ENCODE measurements around the gene PIF1. TPM values are rescaled to one million over a fixed set of nuclear protein-coding genes. Genes with fewer than 3 reads are reported as not detected.
"Not testable (repeated sequence)": the region's sequence is repeated elsewhere in the genome, so short reads cannot be mapped to it uniquely, and the experiment has no call there.

Gene PIF1
- polyA plus RNA-seq, 3 donors = 8.7 to 19.8 (median 16.3) TPM

DNA sequence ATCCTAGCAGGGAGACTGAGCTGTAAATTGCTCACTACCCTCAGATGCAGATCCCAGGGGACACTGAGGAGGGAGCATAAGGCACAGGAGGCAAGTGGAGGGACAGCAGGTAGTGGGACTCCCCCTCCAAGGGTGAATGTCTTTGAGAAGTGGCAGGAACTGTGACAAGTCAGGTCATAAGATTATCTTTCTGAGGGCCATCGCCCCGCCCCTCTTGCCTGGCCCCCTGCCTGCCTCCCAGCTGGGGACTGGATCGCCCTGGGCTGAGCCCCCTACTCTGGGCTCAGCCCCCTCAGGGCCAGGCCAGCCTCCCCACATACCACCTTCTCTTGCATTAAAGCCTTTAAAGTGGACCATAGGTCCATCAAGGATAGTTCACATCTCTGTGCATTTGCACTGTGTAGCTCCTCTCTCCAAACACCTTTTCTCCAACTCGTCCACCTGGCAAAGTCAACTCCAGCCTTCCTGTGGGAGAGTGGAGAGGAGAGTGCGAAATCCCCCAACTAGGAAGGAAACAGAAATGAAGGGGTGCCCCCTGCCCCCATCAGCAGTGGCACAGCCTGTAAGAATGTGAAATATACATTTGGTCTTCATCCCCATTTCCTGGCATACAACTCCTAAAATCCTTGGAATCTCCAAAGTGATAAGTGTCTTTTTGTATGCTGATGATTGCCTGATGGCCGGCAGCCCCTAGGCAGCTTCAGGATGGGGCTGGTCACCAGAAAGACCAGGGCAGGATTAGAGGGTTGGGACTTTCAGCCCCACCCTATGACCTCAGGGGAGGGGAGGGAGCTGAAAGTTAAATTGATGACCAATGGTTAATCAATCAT is 14.7 kb downstream of the PIF1 start:
- DNase-seq = no peak

DNA sequence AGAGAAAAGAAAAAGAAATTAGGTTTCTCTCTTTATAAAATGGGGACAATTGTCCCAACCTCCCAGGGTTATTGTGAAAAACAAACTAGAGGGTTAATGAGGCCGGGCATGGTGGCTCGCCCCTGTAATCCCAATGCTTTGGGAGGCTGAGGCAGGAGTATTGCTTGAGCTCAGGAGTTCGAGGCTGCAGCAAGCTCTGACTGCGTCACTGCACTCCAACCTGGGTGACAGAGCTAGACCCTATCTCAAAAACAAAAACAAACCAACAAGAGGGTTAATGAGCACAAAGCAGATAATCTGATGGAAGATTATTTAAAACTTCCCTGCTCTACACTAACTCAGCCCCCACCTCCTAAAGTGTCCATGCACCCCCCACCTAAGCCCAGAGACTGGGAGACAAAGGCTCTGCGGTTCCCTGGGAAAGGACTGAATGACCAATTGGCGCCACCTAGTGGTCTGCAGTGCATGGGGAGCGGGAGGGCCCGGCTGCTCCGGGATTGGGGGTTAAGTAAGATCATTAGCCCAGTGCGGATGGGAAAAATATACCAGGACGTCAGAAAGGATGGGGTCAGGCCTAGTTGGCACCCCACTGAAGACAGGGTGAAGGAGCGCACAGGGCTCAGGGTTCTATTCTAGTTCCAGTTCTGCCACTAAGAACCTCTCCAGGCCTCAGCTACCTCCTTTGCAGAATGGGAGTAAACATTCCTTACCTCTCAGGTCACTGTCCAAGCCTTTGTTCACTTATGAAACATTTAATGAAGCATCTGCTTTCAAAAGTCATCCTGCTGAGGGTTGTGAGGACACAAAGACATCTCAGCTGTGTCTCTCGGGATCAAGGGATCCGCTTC is 15.6 kb downstream of the PIF1 start:
- DNase-seq = peak; percentile 77

DNA sequence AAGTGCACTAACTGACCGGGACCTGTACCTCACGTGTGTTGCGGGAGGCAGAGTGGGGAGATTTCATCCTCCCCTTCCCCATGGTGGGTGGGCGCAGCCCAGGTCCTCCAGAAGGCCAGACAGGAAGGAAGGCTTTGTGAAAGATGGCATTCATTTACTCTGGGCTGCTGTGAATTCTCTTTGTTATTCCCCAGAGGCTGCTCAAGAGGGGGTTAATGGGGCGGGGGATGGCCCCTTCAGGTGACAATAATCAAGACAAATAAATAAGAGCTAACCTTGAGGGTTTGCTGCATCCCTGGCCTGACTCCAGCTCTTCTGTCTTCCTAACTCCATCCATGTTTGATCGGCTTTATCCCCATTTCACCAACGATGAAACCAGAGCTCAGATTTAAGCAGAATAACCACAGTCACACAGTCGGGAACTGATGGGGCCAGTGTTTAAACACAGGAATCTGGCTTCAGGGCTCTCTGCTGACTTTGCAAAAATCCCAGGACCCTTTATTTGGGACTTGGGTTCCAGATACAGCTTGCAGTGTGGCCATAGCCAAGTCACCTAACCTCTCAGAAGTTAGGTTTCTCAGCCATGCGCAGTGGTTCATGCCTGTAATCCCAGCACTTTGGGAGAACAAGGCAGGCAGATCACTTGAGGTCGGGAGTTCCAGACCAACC is 16.5 kb downstream of the PIF1 start:
- no peak for DNase-seq

DNA sequence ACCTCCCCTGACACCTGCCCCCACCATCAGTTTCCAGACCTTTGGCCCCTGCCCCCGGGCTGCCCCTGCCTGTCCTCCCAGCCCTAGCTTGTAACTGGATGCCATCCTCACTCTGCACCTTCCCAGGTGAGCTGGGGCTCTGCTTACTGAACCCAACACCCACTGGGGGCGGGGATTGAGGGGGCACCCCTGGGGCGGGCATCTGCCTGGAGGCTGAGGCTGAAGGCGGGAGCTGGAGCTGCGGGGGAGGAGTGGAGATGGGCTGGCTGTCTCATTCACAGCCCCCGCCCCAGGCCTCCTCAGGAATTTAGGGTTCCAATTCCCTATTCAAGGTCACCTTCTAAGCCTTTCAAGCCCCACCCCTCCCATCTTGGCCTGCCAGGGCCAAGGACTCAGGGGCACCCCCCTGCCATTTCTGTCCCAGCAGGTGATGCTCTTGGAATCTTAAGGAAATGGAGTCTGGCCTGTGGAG is 17.7 kb downstream of the PIF1 start:
- DNase-seq = no peak

DNA sequence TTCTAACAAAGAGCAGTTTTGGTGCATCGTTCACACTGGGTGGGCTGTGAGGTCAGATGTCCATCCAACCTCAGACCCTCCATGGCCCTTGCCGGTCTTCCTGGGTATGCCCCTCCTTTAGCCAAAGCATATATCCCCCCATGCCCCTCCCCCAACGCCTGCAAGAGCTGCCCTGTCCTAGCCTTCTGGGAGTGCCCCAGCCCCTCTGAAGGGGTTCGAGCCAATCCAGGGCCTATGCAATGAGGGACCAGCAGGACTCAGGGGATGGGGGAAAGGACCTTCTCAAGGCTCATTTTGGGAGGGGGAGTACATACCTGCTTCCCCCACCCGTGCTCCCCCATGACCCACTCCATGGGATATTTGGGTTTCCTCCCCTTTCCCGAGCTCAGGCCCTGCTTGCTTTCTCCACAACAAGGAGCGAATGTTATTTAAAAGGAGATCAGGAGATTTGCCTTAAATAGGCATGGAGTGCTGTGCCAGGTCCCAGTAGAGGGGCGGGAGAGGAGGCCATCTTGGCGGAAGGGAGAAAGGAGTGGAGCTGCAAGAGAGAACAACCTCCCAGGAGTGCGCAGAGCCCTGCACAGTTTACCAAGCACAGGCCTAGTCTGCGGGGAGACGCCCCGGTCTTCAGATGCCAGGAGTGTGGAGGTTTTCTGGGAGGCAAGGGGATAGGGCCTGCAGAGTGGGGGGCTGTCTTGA is 18.2 kb downstream of the PIF1 start:
- no peak for DNase-seq

DNA sequence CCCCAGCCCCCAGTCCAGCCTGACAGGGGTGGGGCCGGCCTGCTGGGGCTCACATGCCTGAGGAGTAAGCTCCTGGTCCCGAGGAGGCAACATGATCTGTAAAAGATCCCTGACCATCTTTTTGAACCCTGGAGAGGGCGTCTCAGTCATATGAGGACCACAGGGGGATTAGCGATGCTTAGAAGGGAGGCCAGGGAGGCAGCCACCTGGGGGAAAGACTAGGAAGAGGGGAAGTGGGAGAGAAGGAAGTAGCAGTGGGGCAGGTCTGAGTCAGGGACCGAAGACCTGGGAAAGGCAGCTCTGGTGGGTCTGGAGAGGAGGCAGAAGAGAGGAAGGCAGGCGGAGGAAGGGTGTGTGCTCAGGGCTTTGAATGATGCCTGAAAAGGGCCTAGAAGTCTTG is 18.9 kb downstream of the PIF1 start:
- no peak for DNase-seq

DNA sequence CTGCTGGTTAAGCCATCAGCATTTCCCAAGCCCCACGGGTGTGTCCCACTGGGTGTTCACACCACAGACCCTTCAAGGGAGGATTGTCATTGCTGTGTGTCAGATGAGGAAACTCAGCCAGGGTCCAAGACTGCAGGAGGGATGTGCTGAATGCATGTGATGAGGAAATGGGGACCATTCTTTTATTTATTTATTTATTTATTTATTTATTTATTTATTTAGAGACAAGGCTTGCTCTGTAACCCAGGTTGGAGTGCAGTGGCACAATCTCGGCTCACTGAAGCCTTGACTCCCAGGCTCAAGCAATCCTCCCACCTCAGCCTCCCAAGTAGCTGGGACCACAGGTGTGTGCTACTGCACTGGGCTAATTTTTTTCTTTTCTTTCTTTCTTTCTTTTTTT is 20.8 kb downstream of the PIF1 start:
- DNase-seq = no peak

DNA sequence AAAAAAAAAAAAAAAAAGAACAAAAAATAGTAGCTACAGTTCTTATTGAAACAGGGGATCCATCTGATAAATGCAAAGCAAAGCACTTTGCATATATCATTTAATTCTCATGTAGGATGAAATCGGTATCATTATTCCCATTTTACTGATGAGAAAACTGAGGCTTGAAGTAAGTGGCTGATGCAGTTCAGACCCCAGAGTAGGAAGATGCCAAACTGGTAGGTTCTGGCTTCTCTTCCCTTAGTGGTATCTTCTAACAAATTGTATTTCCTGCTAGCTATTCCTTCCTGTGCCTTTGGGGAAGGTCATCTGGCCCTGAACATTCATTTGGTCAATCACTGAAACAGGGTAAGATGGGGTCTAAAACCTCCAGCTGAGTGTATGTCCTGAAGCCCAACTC is 21.9 kb downstream of the PIF1 start:
- no peak for DNase-seq

DNA sequence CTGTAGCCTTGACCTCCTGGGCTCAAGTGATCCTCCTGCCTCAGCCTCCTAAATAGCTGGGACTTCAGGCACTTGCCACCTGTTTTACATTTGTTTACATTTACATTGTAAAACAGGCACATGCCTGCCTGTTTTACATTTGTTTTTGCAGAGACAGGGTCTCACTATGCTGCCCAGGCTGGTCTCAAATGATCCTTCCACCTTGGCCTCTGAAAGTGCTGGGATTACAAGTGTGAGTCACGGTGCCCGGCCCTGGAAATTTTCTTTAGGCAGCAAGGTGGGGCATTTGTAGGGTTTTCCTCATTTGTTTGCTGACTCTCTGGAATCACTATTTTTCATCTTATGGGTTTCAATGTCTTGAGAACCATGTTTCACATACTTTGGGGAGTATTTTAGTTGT is 25.0 kb downstream of the PIF1 start:
- DNase-seq = no peak

DNA sequence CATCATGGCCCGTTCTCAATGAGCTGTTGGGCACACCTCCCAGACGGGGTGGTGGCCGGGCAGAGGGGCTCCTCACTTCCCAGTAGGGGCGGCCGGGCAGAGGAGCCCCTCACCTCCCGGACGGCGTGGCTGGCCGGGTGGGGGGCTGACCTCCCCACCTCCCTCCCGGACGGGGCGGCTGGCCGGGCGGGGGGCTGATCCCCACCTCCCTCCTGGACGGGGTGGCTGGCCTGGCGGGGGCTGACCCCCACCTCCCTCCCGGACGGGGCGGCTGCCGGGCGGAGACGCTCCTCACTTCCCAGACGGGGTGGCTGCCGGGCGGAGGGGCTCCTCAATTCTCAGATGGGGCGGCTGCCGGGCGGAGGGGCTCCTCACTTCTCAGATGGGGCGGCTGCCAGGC is 26.5 kb downstream of the PIF1 start:
- not testable (repeated sequence) for DNase-seq

DNA sequence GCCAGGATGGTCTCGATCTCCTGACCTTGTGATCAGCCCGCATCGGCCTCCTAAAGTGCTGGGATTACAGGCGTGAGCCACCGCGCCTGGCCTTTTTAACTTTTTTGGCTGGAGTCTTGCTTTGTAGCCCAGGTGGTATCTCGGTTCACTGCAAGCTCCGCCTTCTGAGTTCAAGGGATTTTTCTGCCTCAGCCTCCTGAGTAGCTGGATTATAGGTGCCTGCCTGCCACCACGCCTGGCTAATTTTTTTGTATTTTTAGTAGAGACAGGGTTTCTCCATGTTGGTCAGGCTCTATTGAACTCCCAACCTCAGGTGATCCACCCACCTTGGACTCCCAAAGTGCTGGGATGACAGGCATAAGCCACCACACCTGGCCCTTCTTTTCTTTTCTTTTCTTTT is 29.5 kb downstream of the PIF1 start:
- not testable (repeated sequence) for DNase-seq

DNA sequence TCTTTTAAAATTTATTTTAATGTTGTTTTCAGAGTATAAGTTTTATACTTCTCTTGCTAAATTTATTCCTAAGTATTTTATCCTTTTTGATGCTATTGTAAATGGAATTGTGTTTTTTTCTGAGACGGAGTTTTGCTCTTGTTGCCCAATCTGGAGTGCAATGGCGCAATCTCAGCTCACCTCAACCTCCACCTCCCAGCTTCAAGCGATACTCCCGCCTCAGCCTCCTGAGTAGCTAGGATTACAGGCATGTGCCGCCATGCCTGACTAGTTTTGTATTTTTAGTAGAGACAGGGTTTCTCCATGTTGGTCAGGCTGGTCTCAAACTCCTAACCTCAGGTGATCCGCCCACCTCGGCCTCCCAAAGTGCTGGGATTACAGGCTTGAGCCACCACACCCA is 30.1 kb downstream of the PIF1 start:
- DNase-seq = not testable (repeated sequence)

DNA sequence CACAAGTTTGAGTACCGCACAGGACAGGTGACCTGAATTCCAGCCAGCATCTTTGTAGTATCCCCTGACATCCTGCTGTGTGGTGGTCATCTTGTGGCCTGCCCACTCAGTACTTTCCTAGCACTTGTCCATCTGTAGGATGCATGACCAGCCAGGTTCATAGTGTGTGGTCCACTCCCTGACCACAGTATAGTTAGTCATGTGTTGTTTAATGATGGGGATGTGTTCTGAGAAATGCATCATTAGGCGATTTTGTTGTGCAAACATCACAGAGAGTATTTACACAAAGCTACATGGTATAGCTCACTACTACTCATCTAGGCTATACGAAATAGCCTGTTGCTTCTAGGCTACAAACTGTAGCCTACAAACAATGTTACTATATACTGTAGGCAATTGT is 33.2 kb downstream of the PIF1 start:
- DNase-seq = no peak

DNA sequence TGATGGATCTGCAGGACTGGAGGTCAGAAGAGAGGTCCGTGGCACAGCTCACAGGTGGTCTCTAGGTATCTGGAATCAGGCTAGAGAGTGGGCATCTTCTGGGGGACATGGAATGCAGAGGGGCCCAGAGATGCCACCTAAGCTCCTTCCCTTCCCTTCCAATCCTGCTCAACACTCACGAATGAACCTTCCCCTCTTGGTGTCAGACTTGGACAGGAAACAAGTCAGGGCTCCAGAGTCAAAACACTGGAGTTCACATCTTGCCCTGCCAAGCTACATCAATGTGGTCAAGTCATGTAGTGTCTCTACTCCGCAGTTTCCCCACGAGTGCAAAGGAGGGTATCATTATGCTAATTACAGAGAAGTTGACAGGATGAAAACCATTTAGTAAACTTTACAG is 34.0 kb downstream of the PIF1 start:
- no peak for DNase-seq

DNA sequence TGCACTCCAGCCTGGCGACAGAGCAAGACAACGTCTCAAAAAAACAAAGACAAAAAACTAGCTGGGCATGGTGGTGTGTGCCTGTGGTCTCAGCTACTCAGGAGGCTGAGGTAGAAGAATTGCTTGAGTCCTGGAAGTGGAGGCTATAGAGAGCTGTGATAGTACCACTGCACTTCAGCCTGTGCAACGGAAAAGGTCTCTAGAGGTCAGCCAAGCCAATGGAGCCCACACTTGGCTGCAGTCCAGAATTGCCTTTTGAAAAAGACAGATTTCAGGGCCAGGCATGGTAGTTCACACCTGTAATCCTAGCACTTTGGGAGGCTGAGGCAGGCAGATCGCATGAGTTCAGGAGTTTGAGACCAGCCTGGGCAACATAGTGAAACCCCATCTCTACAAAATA is 41.7 kb downstream of the PIF1 start:
- no peak for DNase-seq

DNA sequence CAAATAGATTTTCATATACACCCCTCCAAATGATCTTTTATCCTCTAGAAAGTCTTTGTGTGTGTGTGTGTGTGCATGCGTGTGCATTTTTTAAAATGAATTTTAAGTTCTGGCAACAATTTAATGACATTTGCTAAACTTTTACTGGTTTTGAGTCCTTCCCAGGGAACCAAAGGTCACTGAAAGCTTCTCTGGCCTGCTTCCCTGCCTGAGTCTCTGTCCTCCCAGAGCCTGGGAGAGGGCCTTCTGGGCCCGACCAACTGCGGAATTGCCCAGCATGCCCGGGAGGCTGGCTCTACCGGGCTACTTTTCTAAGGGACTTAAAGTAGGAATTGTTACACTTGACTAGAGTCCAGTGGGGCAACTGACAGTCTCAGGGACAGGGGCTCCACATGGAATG is 42.7 kb downstream of the PIF1 start:
- no peak for DNase-seq

DNA sequence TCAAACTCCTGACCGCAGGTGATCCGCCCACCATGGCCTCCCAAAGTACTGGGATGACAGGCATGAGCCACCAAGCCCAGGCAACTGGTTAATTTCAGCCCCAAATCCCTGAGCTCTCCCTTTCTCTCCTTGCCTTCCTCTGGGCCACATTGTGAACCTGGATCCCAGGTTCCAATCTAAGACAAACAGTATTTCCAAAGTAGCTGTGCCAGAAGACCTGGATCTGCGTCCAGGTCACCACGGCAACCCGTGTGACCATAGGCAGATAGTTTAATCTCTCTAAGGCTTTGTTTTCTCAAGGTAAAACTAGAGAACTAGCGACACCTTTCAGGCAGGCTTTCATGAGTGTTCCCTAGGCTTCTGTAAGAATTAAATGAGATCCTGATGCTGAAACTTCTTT is 44.1 kb downstream of the PIF1 start:
- no peak for DNase-seq

DNA sequence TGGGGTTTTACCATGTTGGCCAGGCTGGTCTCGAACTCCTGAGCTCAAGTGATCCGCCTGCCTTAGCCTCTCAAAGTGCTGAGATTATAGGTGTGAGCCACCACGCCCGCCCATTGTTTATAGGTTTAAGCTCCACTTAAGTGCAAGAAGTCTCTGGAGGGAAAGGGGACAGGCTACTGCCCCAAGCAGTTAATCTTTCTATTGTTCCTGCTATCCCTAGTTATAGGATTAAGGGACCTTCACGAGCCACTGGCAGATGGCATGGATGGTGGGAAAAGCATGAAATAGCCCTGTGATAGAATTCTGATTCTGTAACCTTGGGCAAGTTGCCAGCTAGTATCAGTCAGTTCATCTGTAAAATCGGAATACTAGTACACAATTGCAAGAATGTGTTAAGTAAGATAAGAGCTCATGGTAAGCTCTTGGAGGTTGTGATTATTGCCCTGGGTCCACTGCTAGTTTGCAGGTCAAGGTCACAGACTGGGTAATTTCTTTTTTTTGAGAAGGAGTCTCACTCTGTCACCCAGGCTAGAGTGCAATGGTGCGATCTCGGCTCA is 44.8 kb downstream of the PIF1 start:
- DNase-seq = no peak

DNA sequence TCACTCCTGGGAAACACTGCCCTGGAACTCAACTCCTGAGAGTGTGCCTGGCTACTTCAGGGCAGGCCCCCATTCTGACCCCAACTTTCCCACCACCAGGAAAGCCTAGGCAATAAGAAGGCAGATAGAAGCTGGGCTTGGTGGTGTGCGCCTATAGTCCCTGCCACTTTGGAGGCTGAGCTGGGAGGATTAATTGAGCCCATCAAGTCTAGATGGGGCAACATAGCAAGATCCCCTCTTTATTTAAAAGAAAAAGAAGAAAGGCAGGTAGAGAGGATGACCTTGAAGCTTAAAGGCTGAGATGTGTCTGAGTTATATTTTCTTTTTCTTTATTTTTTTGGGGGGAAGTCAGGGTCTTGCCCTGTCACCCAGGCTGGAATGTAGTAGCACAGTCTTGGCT is 45.8 kb downstream of the PIF1 start:
- no peak for DNase-seq

DNA sequence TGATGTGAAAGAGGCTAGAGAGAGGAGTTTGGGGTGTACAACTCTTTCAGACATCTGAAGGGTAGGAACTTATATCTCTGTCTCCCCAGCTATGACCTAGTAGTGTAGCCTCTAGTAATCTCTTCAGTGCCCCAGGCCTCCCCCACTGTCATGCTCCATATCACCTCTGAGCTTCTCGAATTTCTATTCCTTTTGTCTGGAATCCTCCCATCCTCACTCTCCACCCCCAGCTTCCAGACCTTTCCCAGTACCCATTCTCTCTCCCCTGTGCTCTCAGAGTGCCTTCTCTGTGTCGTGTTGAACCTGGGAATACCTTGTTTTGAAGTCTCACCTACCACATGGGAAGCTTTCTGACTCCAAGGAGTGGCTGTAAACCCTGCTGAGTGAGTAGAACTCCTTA is 46.4 kb downstream of the PIF1 start:
- peak; percentile 37 for DNase-seq

DNA sequence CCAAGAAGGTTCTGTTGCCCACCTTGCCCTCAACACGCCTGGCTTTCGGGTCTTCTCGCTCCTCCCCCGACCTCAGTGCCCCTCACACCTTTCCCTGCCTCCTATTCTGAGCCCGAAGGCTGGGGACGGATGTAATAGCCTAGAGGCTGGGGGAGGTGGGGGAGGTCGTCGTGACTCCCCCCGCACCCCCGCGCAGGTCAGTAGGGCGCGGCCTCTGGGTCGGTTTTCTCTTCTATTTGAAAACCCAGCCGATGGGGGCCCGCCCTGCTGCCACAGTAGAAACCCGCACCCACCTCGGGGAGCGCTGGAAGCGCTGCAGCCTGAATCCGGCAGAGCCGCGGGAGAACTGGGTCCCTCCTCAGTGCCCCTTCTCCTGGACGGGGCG is 49.1 kb downstream of the PIF1 start:
- no peak for DNase-seq

Measured in renal pelvis (tissue), 4 donors.